Endodermal cell (in vitro differentiated cells): ENCODE measurements around the gene BOC. TPM values are rescaled to one million over a fixed set of nuclear protein-coding genes. Genes with fewer than 3 reads are reported as not detected.
"Not testable (repeated sequence)": the region's sequence is repeated elsewhere in the genome, so short reads cannot be mapped to it uniquely, and the experiment has no call there.

Experiments
- DNase-seq: peaks from one replicate; pipeline ENCODE4 v3.0.0-alpha.2; 2017
- H3K27ac ChIP-seq: 2 replicates; pipeline ENCODE4 v1.5.1; 2013; ENCODE audit warnings: mild to moderate bottlenecking, low read depth, low read length, moderate library complexity
- H3K27me3 ChIP-seq: 2 replicates; pipeline ENCODE4 v1.6.1; 2013; ENCODE audit warnings: mild to moderate bottlenecking, low read length, moderate library complexity; ENCODE audit not compliant: insufficient read depth, control insufficient read depth, poor library complexity, severe bottlenecking
- H3K36me3 ChIP-seq: 2 replicates; pipeline ENCODE4 v1.7.0; 2013; ENCODE audit warnings: mild to moderate bottlenecking, low read length, moderate library complexity; ENCODE audit not compliant: control insufficient read depth, insufficient read depth
- H3K4me1 ChIP-seq: one replicate; pipeline ENCODE4 v1.7.0; 2013; ENCODE audit warnings: low read length; ENCODE audit not compliant: control insufficient read depth, insufficient read depth
- H3K4me3 ChIP-seq: 2 replicates; pipeline ENCODE4 v1.5.1; 2013; ENCODE audit warnings: mild to moderate bottlenecking, low read length, moderate library complexity
- H3K9ac ChIP-seq: 2 replicates; pipeline ENCODE4 v1.6.1; 2013; ENCODE audit warnings: mild to moderate bottlenecking, low read length, moderate library complexity; ENCODE audit not compliant: poor library complexity, severe bottlenecking; ENCODE audit errors: extremely low read depth
- H3K9me3 ChIP-seq: 2 replicates; pipeline ENCODE4 v1.6.1; 2013; ENCODE audit warnings: mild to moderate bottlenecking, low read length, moderate library complexity; ENCODE audit not compliant: control insufficient read depth
- H3K27ac Mint-ChIP-seq: 2 replicates; pipeline ENCODE4 v1.8.0; 2020; ENCODE audit warnings: mixed read lengths
- H3K27me3 Mint-ChIP-seq: 2 replicates; pipeline ENCODE4 v1.8.0; 2021; ENCODE audit warnings: mild to moderate bottlenecking, mixed read lengths; ENCODE audit not compliant: insufficient read depth
- H3K36me3 Mint-ChIP-seq: 2 replicates; pipeline ENCODE4 v1.8.0; 2020; ENCODE audit warnings: low read depth, mixed read lengths
- H3K4me1 Mint-ChIP-seq: 2 replicates; pipeline ENCODE4 v1.8.0; 2020; ENCODE audit warnings: mixed read lengths
- H3K4me3 Mint-ChIP-seq: 2 replicates; pipeline ENCODE4 v1.8.0; 2020; ENCODE audit warnings: mild to moderate bottlenecking, moderate library complexity, mixed read lengths
- H3K9me3 Mint-ChIP-seq: 2 replicates; pipeline ENCODE4 v1.8.0; 2020; ENCODE audit warnings: mild to moderate bottlenecking, mixed read lengths
- WGBS, 2 experiments: methylation state at CpG; one replicate each; pipeline versions ENCODE4 v1.1.5 to v1.1.7; 2013; ENCODE audit warnings: missing lambda C conversion rate in 2 of 2, mixed read lengths in 1 of 2; ENCODE audit not compliant: insufficient coverage in 1 of 2, insufficient read length in 1 of 2; 5-methylcytosine and 5-hydroxymethylcytosine counted together
- total RNA-seq, 2 donors: library from RNA; stranded (reverse); fragmentation: NEBNext Ultra II Directional in 1 of 2; extraction: Animal tissue kit (Norgen Biotek cat#: 25700) in 1 of 2; gene quantifications; 2 replicates in 1 of 2; 3 replicates in 1 of 2; pipeline ENCODE4 v1.2.1, GENCODE V29; 2021
- TF ChIP-seq, protein P1 (sequence below): fragments of 200-600 bp; sonication (generic); conservative IDR thresholded peaks from 2 replicates; pipeline ENCODE4 v1.5.0; 2021; ENCODE audit warnings: antibody characterized with exemption, mild to moderate bottlenecking

Gene BOC
- total RNA-seq, 2 donors from 2014 or later, result 9.8 to 12.3 TPM

DNA sequence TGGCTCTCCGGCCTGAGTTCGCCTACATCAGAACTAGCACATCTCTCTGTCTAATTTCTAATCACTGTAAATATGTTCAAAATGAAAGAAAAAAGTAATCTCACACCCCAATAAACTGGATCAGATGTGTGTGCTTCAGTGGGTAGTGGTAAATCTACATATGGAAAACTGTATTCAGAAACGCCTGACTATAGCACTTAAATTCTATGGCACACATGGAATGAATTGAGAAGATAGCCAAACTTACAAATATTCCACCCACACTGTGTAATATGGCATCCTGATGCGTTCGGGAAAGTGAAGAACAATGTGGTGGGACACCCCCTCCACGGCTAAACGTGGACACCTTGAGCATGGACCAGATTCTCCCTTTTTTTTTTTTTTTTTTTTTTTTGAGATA is 40.6 kb upstream of the BOC start:
- H3K4me3 ChIP-seq, result no peak overlapping the region
- no peak overlapping the region for H3K27ac ChIP-seq
- TF ChIP-seq, protein P1, sequence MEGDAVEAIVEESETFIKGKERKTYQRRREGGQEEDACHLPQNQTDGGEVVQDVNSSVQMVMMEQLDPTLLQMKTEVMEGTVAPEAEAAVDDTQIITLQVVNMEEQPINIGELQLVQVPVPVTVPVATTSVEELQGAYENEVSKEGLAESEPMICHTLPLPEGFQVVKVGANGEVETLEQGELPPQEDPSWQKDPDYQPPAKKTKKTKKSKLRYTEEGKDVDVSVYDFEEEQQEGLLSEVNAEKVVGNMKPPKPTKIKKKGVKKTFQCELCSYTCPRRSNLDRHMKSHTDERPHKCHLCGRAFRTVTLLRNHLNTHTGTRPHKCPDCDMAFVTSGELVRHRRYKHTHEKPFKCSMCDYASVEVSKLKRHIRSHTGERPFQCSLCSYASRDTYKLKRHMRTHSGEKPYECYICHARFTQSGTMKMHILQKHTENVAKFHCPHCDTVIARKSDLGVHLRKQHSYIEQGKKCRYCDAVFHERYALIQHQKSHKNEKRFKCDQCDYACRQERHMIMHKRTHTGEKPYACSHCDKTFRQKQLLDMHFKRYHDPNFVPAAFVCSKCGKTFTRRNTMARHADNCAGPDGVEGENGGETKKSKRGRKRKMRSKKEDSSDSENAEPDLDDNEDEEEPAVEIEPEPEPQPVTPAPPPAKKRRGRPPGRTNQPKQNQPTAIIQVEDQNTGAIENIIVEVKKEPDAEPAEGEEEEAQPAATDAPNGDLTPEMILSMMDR, result no peak
- H3K9ac ChIP-seq, result no peak overlapping the region
- WGBS, 2 experiments, result 94 to 96% methylated on average over 4 to 7 of the region's 7 CpGs
- H3K9me3 ChIP-seq, result no peaks in the 10 kb centered on the region
- no peaks in the 10 kb centered on the region for H3K4me1 ChIP-seq
- Mint-ChIP-seq H3K27ac (no peak overlapping the region), H3K4me3 (no peak overlapping the region), H3K9me3 (no peaks in the 10 kb centered on the region), H3K36me3 (no peaks in the 10 kb centered on the region), H3K4me1 (peaks cover 15% of the 10 kb centered on the region), H3K27me3 (no peaks in the 10 kb centered on the region)
- no peaks in the 10 kb centered on the region for H3K36me3 ChIP-seq
- no peak for DNase-seq
- H3K27me3 ChIP-seq, result no peaks in the 10 kb centered on the region

DNA sequence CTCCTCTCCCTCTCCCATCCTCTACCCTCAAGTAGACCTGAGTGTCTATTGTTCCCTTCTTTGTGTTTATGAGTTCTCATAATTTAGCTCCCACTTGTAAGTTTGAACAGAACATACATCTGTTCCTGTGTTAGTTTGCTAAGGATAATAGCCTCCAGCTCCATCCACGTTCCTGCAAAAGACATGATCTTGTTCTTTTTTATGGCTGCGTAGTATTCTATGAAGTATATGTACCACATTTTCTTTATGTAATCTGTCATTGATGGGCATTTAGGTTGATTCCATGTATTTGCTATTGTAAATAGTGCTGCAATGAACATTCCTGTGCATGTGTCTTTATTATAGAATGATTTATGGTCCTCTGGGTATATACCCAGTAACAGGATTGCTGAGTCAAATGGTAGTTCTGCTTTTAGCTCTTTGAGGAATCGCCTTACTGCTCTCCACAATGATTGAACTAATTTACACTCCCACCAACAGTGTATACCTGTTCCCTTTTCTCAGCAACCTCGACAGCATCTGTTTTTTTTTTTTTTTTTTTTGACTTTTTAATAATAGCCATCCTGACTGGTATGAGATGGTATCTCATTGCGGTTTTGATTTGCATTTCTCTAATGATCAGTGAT is 39.6 kb upstream of the BOC start:
- not testable (repeated sequence) for H3K27ac Mint-ChIP-seq, H3K4me3 Mint-ChIP-seq, H3K27me3 ChIP-seq, H3K27me3 Mint-ChIP-seq, H3K4me3 ChIP-seq, H3K9me3 ChIP-seq, H3K9ac ChIP-seq, H3K36me3 ChIP-seq, H3K9me3 Mint-ChIP-seq, H3K27ac ChIP-seq, DNase-seq, H3K4me1 ChIP-seq, H3K36me3 Mint-ChIP-seq
- 97% methylated on average over 5 of the region's 5 CpGs; no CpG with 5 or more reads in 1 of the 2 experiments for WGBS, 2 experiments
- peaks cover 15% of the 10 kb centered on the region for H3K4me1 Mint-ChIP-seq

DNA sequence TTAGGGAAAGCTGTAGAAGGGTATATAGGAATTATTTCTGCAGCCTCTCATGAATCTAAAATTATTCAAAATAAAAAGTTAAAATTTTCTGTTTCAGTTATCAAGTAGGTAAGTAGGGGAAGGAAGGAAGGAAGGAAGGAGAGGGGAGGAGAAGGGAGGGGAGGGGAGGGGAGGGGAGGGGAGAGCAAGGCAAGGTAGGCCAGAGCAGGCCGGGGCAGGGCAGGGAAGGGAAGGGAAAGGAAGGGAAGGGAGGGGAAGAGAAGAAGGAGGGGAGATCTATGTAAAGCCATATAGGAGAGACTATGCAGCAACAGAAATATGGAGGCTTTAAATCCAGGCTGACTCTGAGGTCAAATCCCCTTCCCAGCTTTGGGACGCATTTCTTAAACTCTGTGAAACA is 38.3 kb upstream of the BOC start:
- no peak overlapping the region for H3K27ac Mint-ChIP-seq
- Histone ChIP-seq H3K9me3 (no peaks in the 10 kb centered on the region), H3K4me1 (no peaks in the 10 kb centered on the region), H3K36me3 (no peaks in the 10 kb centered on the region), H3K9ac (no peak overlapping the region), H3K27ac (no peak overlapping the region), H3K27me3 (no peaks in the 10 kb centered on the region), H3K4me3 (no peak overlapping the region)
- DNase-seq, result no peak
- WGBS, 2 experiments, result 50 to 100% methylated on average over 1 of the region's 2 CpGs
- H3K9me3 Mint-ChIP-seq, result no peaks in the 10 kb centered on the region
- H3K4me1 Mint-ChIP-seq, result peaks cover 15% of the 10 kb centered on the region
- TF ChIP-seq, protein P1, result no peak
- no peaks in the 10 kb centered on the region for H3K36me3 Mint-ChIP-seq
- no peaks in the 10 kb centered on the region for H3K27me3 Mint-ChIP-seq
- no peak overlapping the region for H3K4me3 Mint-ChIP-seq

DNA sequence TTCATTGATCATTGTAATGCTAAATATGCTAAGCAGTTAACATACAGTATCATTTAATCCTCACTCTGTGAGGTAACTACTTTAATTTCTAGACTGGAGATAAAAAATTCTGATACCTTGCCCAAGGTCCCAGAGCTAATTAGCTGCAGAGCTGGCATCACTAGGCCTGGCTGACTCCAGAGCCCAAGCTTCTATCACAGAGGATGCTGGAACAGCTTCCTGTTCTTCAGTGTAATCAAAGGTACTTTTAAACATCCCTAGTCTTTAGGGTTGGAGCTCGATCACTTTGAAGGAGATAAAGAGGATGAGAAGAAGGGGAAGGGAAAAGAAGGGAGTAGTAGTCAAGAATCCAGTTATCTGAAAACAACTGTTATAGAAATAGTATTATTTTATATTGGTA is 37.1 kb upstream of the BOC start:
- Histone ChIP-seq H3K9me3 (no peaks in the 10 kb centered on the region), H3K36me3 (no peaks in the 10 kb centered on the region), H3K4me1 (no peaks in the 10 kb centered on the region), H3K27ac (no peak overlapping the region), H3K27me3 (no peaks in the 10 kb centered on the region), H3K9ac (no peak overlapping the region), H3K4me3 (no peak overlapping the region)
- H3K36me3 Mint-ChIP-seq, result no peaks in the 10 kb centered on the region
- TF ChIP-seq, protein P1, result no peak
- peaks cover 11% of the 10 kb centered on the region for H3K4me1 Mint-ChIP-seq
- no peaks in the 10 kb centered on the region for H3K9me3 Mint-ChIP-seq
- H3K27ac Mint-ChIP-seq, result no peak overlapping the region
- no peak overlapping the region for H3K4me3 Mint-ChIP-seq
- DNase-seq, result no peak
- WGBS, 2 experiments, result 83 to 94% methylated on average over 1 of the region's 1 CpG
- H3K27me3 Mint-ChIP-seq, result no peaks in the 10 kb centered on the region
